SK-N-SH treated with all-trans-retinoic acid at 6 μM for 48 hours (cell line): Measurements from ENCODE around the gene TNFRSF25.

Source experiments
- ARNTL ChIP-seq: fragments of 450-650 bp; formaldehyde crosslinking; IDR thresholded peaks from 2 replicates; pipeline ENCODE4 v1.5.0; 2020; ENCODE audit warnings: low read depth, mild to moderate bottlenecking, moderate library complexity, borderline replicate concordance
- BACH2 ChIP-seq: fragments of 250-450 bp; sonication (Bioruptor Pico); IDR thresholded peaks from 2 replicates; pipeline ENCODE4 v1.9.0; 2021; ENCODE audit warnings: mild to moderate bottlenecking, borderline replicate concordance
- ISL1 ChIP-seq: fragments of 250-450 bp; sonication (Bioruptor Pico); IDR thresholded peaks from 2 replicates; pipeline ENCODE4 v2.1.2; 2022; ENCODE audit warnings: mild to moderate bottlenecking, moderate library complexity
- OSR1 ChIP-seq: fragments of 250-450 bp; sonication (Bioruptor Pico); IDR thresholded peaks from 2 replicates; pipeline ENCODE4 v1.8.0; 2022; ENCODE audit warnings: moderate library complexity, mild to moderate bottlenecking, inconsistent platforms
- RARB ChIP-seq: fragments of 250-450 bp; sonication (Bioruptor Pico); IDR thresholded peaks from 2 replicates; pipeline ENCODE4 v1.8.0; 2021; ENCODE audit warnings: mild to moderate bottlenecking, moderate library complexity
- SNAI2 ChIP-seq: fragments of 250-450 bp; sonication (Bioruptor Pico); IDR thresholded peaks from 2 replicates; pipeline ENCODE4 v1.5.0; 2020; ENCODE audit warnings: mild to moderate bottlenecking, moderate library complexity
- TOX ChIP-seq: fragments of 250-450 bp; sonication (Bioruptor Pico); IDR thresholded peaks from 2 replicates; pipeline ENCODE4 v1.8.0; 2021; ENCODE audit warnings: mild to moderate bottlenecking, moderate library complexity, borderline replicate concordance
- ZC3H10 ChIP-seq: fragments of 250-450 bp; sonication (Bioruptor Pico); IDR thresholded peaks from 2 replicates; pipeline ENCODE4 v1.5.1; 2021; ENCODE audit warnings: mild to moderate bottlenecking, moderate library complexity
- ZFP3 ChIP-seq: fragments of 250-450 bp; sonication (Bioruptor Pico); IDR thresholded peaks from 2 replicates; pipeline ENCODE4 v1.5.0; 2020; ENCODE audit warnings: mild to moderate bottlenecking, moderate library complexity
- ZNF565 ChIP-seq: fragments of 450-650 bp; formaldehyde crosslinking; conservative IDR thresholded peaks from 2 replicates; pipeline ENCODE4 v1.5.0; 2020; ENCODE audit warnings: low read depth, mild to moderate bottlenecking, moderate library complexity
- TF ChIP-seq, protein P1 (sequence below): fragments of 250-450 bp; sonication (Bioruptor Pico); IDR thresholded peaks from 2 replicates; pipeline ENCODE4 v1.8.0; 2021; ENCODE audit warnings: low read depth, mild to moderate bottlenecking, moderate library complexity, borderline replicate concordance
- TF ChIP-seq, protein P2 (sequence below): fragments of 250-450 bp; sonication (Bioruptor Pico); IDR thresholded peaks from 2 replicates; pipeline ENCODE4 v1.8.0; 2020; ENCODE audit warnings: mild to moderate bottlenecking, moderate library complexity, borderline replicate concordance
- TF ChIP-seq, protein P3 (sequence below): fragments of 250-450 bp; sonication (Bioruptor Pico); IDR thresholded peaks from 2 replicates; pipeline ENCODE4 v1.5.1; 2020; ENCODE audit warnings: low read depth, mild to moderate bottlenecking, moderate library complexity

DNA sequence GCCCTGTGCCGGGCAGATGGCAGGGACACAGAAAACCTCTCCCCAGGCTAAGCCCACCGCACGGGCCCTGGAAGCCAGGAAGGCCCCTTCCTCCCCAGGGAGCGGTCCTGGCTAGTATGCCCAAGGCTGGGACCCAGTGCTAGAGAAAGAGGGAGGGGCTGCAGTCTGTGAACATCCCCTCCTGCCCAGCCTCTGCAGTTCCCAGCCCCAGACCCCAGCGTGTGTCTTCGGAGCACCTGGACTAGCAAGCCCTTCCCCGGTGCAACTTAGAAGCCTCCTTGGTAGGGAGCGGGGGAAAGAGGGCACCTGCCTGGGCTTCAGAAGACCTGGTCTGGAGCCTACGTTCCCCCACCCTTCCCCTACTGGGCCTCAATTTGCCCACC lies 23.4 kb upstream of the TNFRSF25 start:
- no peak for TF ChIP-seq ZNF565
- no peak for TF ChIP-seq SNAI2 (CRISPR knock-in tag)
- TF ChIP-seq, protein P1, sequence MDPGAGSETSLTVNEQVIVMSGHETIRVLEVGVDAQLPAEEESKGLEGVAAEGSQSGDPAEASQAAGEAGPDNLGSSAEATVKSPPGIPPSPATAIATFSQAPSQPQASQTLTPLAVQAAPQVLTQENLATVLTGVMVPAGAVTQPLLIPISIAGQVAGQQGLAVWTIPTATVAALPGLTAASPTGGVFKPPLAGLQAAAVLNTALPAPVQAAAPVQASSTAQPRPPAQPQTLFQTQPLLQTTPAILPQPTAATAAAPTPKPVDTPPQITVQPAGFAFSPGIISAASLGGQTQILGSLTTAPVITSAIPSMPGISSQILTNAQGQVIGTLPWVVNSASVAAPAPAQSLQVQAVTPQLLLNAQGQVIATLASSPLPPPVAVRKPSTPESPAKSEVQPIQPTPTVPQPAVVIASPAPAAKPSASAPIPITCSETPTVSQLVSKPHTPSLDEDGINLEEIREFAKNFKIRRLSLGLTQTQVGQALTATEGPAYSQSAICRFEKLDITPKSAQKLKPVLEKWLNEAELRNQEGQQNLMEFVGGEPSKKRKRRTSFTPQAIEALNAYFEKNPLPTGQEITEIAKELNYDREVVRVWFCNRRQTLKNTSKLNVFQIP = no peak
- no peak for TF ChIP-seq RARB (CRISPR knock-in tag)
- no peak for TF ChIP-seq TOX
- no peak for TF ChIP-seq OSR1 (CRISPR knock-in tag)
- no peak for TF ChIP-seq ZC3H10 (CRISPR knock-in tag)
- no peak for TF ChIP-seq ARNTL (CRISPR knock-in tag)
- TF ChIP-seq, protein P2, sequence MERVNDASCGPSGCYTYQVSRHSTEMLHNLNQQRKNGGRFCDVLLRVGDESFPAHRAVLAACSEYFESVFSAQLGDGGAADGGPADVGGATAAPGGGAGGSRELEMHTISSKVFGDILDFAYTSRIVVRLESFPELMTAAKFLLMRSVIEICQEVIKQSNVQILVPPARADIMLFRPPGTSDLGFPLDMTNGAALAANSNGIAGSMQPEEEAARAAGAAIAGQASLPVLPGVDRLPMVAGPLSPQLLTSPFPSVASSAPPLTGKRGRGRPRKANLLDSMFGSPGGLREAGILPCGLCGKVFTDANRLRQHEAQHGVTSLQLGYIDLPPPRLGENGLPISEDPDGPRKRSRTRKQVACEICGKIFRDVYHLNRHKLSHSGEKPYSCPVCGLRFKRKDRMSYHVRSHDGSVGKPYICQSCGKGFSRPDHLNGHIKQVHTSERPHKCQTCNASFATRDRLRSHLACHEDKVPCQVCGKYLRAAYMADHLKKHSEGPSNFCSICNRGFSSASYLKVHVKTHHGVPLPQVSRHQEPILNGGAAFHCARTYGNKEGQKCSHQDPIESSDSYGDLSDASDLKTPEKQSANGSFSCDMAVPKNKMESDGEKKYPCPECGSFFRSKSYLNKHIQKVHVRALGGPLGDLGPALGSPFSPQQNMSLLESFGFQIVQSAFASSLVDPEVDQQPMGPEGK (CRISPR knock-in tag) = no peak
- no peak for TF ChIP-seq ZFP3 (CRISPR knock-in tag)
- no peak for TF ChIP-seq ISL1
- no peak for TF ChIP-seq BACH2 (CRISPR knock-in tag)
- TF ChIP-seq, protein P3, sequence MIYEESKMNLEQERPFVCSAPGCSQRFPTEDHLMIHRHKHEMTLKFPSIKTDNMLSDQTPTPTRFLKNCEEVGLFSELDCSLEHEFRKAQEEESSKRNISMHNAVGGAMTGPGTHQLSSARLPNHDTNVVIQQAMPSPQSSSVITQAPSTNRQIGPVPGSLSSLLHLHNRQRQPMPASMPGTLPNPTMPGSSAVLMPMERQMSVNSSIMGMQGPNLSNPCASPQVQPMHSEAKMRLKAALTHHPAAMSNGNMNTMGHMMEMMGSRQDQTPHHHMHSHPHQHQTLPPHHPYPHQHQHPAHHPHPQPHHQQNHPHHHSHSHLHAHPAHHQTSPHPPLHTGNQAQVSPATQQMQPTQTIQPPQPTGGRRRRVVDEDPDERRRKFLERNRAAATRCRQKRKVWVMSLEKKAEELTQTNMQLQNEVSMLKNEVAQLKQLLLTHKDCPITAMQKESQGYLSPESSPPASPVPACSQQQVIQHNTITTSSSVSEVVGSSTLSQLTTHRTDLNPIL (CRISPR knock-in tag) = no peak
